ENCODE data around the gene UPP2. TPM values are rescaled to one million over a fixed set of nuclear protein-coding genes. Genes with fewer than 3 reads are reported as not detected.
A peak's percentile ranks its signal among the peaks of the same experiment; 100 is the strongest.

UPP2 gene
- total RNA-seq, 1 experiment from 2014 or later, result not detected

- H3K36me3 Mint-ChIP-seq, result no peaks in the 10 kb centered on the region
- CTCF ChIA-PET, result interaction anchor here (0.9 kb wide), 1 partner anchor 500 kb away, joined by 3 read pairs; the partner anchor contains the start of gene ACVR1C
Measured at GRCh38 chr2:158129037-158129436, 27.4 kb downstream of the UPP2 start.

DNA sequence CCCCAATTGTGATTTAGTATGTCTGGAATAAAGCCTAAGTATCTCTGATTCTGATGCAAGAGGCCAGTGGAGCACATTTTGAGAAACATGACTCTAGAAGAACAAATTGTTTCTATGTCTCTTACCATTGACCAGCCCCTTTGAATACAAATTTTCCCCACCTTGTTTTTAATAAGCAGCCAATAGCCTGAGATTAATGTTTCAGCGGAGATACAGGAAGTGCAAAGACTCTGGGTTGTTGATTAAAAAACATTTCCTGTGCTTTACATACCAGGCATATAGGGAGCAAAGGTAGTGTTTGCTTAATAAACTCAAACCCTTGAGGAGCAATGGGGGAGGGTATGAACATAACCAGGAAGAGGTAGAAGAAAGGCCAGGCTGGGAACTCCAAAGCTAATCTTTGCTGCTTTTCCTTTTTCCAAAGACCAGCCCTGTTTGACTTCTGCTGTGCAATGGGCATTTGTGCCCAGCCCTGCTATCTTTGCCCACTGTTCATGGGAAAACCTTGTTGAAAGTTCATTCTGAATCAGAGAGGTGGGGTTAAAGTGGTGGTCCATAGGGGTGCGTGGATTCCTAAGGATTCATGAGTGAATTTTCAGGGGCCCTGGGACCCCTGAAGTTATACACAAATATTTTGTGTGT, 29.3 kb downstream of the UPP2 start:
- POLR2A ChIA-PET, result no interaction called here
- no peak for DNase-seq (ENCODE audit: low spot score)
- CTCF ChIA-PET, result no interaction called here
- Mint-ChIP-seq H3K4me3 (no peak overlapping the region), H3K27ac (no peak overlapping the region), H3K36me3 (no peaks in the 10 kb centered on the region), H3K9me3 (no peaks in the 10 kb centered on the region), H3K27me3 (ENCODE audit: low read depth) (no peaks in the 10 kb centered on the region), H3K4me1 (peaks cover 17% of the 10 kb centered on the region)
- ATAC-seq, result no peak
- TF ChIP-seq AFF4 (CRISPR knock-in tag; IDR thresholded peaks at IDR 0.05; ENCODE audit: borderline replicate concordance), result no peak
- no peak for TF ChIP-seq FOXP1 (CRISPR knock-in tag; IDR thresholded peaks at IDR 0.05; ENCODE audit: borderline replicate concordance)
- TF ChIP-seq E2F4 (CRISPR knock-in tag; IDR thresholded peaks at IDR 0.05; ENCODE audit: borderline replicate concordance, low read depth), result no peak
- TF ChIP-seq HMGXB4 (CRISPR knock-in tag; IDR thresholded peaks at IDR 0.05), result no peak
- TF ChIP-seq GABPB1 (CRISPR knock-in tag; IDR thresholded peaks at IDR 0.05), result peak; percentile 89

More at GRCh38 chr2:158129037-158129436, 27.4 kb downstream of the UPP2 start:
- no peak overlapping the region for H3K27ac Mint-ChIP-seq
- peaks cover 3% of the 10 kb centered on the region; the same call in 1 of the 2 replicates for H3K27me3 Mint-ChIP-seq (ENCODE audit: low read depth)
- no peak overlapping the region for H3K4me3 Mint-ChIP-seq
- no peaks in the 10 kb centered on the region for H3K9me3 Mint-ChIP-seq
- H3K4me1 Mint-ChIP-seq, result peaks cover 36% of the 10 kb centered on the region
- POLR2A ChIA-PET, result no interaction called here
- DNase-seq (ENCODE audit: low spot score) (no peak), ATAC-seq (no peak)
- TF ChIP-seq, protein P1, sequence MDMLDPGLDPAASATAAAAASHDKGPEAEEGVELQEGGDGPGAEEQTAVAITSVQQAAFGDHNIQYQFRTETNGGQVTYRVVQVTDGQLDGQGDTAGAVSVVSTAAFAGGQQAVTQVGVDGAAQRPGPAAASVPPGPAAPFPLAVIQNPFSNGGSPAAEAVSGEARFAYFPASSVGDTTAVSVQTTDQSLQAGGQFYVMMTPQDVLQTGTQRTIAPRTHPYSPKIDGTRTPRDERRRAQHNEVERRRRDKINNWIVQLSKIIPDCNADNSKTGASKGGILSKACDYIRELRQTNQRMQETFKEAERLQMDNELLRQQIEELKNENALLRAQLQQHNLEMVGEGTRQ (CRISPR knock-in tag; IDR thresholded peaks at IDR 0.05), result no peak
- TF ChIP-seq EMX1 (CRISPR knock-in tag; IDR thresholded peaks at IDR 0.05), result no peak
- no peak for TF ChIP-seq TCF7 (CRISPR knock-in tag; IDR thresholded peaks at IDR 0.05; ENCODE audit: low read depth)
- TF ChIP-seq ETV6 (CRISPR knock-in tag; IDR thresholded peaks at IDR 0.05), result no peak
- TF ChIP-seq, protein P2, sequence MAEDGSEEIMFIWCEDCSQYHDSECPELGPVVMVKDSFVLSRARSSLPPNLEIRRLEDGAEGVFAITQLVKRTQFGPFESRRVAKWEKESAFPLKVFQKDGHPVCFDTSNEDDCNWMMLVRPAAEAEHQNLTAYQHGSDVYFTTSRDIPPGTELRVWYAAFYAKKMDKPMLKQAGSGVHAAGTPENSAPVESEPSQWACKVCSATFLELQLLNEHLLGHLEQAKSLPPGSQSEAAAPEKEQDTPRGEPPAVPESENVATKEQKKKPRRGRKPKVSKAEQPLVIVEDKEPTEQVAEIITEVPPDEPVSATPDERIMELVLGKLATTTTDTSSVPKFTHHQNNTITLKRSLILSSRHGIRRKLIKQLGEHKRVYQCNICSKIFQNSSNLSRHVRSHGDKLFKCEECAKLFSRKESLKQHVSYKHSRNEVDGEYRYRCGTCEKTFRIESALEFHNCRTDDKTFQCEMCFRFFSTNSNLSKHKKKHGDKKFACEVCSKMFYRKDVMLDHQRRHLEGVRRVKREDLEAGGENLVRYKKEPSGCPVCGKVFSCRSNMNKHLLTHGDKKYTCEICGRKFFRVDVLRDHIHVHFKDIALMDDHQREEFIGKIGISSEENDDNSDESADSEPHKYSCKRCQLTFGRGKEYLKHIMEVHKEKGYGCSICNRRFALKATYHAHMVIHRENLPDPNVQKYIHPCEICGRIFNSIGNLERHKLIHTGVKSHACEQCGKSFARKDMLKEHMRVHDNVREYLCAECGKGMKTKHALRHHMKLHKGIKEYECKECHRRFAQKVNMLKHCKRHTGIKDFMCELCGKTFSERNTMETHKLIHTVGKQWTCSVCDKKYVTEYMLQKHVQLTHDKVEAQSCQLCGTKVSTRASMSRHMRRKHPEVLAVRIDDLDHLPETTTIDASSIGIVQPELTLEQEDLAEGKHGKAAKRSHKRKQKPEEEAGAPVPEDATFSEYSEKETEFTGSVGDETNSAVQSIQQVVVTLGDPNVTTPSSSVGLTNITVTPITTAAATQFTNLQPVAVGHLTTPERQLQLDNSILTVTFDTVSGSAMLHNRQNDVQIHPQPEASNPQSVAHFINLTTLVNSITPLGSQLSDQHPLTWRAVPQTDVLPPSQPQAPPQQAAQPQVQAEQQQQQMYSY (CRISPR knock-in tag; IDR thresholded peaks at IDR 0.05), result no peak
- TF ChIP-seq GTF2I (CRISPR knock-in tag; conservative IDR thresholded peaks at IDR 0.05), result no peak
- TF ChIP-seq AR (CRISPR knock-in tag; IDR thresholded peaks at IDR 0.05), result no peak
- no peak for TF ChIP-seq SMAD4 (CRISPR knock-in tag; IDR thresholded peaks at IDR 0.05)
- TF ChIP-seq, protein P3, sequence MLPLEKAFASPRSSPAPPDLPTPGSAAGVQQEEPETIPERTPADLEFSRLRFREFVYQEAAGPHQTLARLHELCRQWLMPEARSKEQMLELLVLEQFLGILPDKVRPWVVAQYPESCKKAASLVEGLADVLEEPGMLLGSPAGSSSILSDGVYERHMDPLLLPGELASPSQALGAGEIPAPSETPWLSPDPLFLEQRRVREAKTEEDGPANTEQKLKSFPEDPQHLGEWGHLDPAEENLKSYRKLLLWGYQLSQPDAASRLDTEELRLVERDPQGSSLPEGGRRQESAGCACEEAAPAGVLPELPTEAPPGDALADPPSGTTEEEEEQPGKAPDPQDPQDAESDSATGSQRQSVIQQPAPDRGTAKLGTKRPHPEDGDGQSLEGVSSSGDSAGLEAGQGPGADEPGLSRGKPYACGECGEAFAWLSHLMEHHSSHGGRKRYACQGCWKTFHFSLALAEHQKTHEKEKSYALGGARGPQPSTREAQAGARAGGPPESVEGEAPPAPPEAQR (CRISPR knock-in tag; IDR thresholded peaks at IDR 0.05), result no peak
- no peak for TF ChIP-seq IRF2 (CRISPR knock-in tag; IDR thresholded peaks at IDR 0.05; ENCODE audit: borderline replicate concordance, low read depth)

All from WTC11 (cell line).